UCSD-AML1 (cell line): Measurements from ENCODE around the gene PTPRA.
A peak's percentile ranks its signal among the peaks of the same experiment; 100 is the strongest.
"Not testable (repeated sequence)": the region's sequence is repeated elsewhere in the genome, so short reads cannot be mapped to it uniquely, and the experiment has no call there.

Source experiments
- DNase-seq: peaks from one replicate; lab custom pipeline; 2025; ENCODE audit not compliant: unreplicated experiment; lab: John Stamatoyannopoulos, UW

Gene PTPRA, protein sequence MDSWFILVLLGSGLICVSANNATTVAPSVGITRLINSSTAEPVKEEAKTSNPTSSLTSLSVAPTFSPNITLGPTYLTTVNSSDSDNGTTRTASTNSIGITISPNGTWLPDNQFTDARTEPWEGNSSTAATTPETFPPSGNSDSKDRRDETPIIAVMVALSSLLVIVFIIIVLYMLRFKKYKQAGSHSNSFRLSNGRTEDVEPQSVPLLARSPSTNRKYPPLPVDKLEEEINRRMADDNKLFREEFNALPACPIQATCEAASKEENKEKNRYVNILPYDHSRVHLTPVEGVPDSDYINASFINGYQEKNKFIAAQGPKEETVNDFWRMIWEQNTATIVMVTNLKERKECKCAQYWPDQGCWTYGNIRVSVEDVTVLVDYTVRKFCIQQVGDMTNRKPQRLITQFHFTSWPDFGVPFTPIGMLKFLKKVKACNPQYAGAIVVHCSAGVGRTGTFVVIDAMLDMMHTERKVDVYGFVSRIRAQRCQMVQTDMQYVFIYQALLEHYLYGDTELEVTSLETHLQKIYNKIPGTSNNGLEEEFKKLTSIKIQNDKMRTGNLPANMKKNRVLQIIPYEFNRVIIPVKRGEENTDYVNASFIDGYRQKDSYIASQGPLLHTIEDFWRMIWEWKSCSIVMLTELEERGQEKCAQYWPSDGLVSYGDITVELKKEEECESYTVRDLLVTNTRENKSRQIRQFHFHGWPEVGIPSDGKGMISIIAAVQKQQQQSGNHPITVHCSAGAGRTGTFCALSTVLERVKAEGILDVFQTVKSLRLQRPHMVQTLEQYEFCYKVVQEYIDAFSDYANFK

GRCh38 chr20:2873010-2873746 is at the start of gene PTPRA:
PTPRA (plus strand) TSS chr20:2873481; CDS start chr20:2964278, 90,797 bp downstream.
- DNase-seq: peak; percentile 94

DNA sequence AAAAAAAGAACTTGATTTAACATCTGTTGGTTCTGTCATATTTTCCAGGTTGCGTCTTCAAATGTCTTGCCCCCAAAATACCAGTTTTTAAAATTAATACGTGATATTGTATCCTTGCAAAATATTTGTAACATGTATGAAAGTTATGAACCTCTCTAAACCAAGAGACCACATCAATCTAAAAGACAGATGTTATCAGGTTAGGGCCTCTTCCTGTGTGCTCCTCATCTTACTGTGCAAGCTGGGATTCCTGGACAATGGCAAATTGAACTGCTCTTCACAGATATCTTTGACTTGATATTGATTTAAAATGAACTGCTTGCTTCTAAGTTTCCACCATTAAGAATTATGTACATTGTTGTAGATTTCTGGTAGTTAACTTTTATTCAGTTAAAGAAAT is 47.5 kb upstream of the PTPRA start:
- DNase-seq: no peak

GRCh38 chr20:2826655-2827054 is 46.6 kb upstream of the PTPRA start:
- DNase-seq: no peak

DNA sequence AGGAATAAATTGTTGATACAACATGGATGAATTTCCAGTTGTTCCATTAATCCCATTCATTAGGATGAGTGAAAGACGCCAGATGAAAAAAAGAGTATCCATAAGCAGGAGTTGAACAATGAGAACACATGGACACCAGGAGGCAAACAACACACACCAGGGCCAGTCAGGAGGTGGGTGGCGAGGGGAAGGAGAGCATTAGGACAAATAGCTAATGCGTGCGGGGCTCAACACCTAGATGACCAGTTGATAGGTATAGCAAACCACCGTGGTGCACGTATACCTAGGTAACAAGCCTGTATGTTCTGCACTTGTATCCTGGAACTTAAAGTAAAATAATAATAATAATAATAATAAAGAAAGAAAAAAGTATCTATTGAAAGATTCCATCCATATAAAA is 43.9 kb upstream of the PTPRA start:
- DNase-seq: no peak

DNA sequence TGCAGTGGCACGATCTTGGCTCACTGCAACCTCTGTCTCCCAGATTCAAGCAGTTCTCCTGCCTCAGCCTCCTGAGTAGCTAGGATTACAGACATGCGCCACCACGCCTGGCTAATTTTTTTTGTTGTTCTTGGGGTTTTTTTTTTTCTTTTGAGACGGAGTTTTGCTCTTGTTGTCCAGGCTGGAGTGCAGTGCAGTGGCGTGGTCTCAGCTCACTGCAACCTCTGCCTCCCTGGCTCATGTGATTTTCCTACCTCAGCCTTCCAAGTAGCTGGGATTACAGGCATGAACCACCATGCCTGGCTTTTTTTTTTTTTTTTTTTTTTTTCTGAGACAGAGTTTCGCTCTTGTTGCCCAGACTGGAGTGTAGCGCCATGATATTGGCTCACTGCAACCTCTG is 42.1 kb upstream of the PTPRA start:
- DNase-seq: not testable (repeated sequence)

DNA sequence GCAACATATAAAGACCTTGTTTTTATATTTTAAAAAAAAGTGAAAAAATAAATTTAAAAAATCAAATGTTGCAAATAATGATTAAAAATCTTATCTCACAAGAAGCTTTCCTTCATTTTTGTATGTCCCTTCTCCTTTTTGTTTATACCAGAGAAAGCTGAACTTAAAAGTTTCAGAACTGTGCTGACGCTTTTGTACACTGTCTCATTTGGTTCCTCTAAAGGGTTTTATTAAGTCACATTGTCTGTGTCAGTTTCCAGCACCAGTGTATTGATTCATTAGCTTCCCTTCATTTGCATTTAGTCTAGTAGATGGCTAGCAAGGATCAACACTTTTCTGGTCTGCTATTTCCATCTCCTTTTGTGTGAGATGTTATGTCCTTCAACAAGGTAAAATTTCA is 39.5 kb upstream of the PTPRA start:
- DNase-seq: no peak

GRCh38 chr20:2834401-2835110 is 38.7 kb upstream of the PTPRA start:
- DNase-seq: no peak

GRCh38 chr20:2835331-2835796 is 37.9 kb upstream of the PTPRA start:
- DNase-seq: no peak

GRCh38 chr20:2836035-2836434 is 37.2 kb upstream of the PTPRA start:
- DNase-seq: no peak

DNA sequence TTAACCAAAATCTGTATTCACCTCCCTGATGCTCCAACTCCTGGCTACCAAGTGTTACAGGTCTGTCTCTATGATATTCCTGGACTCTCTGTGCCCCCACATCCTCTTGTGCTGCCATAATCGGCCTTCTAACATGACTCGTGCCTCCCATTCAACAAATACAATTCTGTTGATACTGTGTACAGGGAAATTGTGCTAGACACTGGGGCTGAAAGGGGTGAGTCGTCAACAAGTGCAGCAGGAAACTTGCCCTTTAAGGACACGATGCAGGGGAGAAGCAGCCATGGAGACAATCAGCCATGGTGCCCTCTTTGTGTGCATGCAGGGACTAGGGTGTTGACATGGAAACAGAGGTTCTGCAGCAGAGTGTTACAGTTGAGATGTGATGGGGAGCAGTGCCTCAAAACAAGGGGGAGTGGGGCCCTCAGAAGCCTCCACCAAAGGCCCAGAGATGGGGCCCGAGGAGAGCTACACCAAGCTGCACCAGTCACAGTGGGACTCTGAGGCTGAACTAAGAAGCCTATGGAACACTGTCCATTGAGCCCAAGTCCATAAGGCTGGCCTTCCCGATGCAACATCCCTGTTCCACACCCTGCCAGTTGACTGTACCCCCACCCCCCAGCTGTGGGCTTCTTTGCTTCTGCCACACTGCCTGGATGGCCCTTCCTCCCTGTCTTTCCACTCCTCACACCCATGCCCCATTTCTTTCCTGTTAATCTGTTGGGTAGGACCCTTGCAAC is 35.9 kb upstream of the PTPRA start:
- no peak for DNase-seq

GRCh38 chr20:2838170-2838797 is 35.0 kb upstream of the PTPRA start:
- DNase-seq: no peak

DNA sequence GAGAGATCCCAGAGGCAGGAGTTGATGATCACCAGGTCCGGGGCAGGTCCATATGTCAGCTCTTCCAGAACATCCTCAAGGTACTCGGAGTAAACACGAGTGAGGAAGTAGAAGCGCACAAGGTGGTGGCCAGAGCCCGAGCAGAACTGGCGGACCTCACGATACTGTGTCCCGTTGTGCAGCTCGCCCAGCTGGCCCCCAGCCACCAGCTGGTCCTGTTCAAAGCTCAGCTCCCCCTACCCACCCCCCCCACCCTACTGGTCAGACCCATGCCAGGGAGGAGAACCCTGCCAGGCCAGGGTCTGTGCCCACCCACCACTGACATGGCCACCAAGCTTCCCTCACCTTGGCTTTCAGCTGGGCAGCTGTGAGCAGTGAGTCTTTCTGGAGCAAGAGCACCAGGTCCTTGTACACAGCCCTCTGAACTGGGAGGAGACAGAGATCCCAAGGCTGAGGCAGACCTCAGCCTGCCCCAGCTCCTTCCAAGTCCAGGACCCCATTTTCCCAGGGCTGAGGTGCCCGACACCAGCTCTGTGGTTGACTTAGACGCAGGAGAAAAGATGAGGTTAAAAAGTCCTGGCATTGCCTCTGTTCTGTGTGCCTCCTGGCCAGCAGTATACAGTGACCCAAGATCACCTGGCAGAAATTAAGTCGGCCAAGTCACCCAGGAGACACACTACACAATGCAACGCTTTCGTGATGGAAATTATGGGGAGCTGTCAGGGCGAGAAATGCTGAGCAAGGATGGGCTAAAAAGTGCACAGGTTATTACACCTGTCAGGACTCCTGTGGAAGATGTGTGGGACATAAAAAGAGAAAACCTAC is 34.2 kb upstream of the PTPRA start:
- no peak for DNase-seq

DNA sequence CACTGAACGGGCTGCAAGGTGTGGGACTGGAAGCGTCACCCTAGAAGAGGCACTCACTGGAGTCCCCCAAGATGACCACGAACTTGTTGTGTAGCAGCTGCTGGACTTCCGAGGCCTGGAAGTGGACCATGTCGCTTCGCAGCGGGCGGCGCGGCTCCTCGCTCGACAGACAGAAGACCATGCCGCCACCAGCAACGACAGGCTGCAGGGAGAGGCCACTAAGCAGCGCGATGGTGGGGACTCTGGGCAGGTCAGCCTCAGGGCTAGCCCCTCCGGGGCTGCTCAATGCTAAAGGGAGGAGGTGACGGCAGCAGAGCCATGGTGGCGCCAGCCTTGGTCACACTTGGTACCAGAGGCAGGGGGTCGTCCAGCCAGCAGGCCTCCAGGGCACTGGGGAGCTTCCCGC is 33.5 kb upstream of the PTPRA start:
- DNase-seq: no peak

- DNase-seq: peak; percentile 86
Measured at GRCh38 chr20:2840138-2840966, 32.9 kb upstream of the PTPRA start, which contains the start of the genes PCED1A and VPS16. PCED1A (minus strand) TSS chr20:2840655; CDS start chr20:2839912, 743 bp downstream. VPS16 (plus strand) TSS chr20:2840745; CDS start chr20:2840775, 30 bp downstream.

DNA sequence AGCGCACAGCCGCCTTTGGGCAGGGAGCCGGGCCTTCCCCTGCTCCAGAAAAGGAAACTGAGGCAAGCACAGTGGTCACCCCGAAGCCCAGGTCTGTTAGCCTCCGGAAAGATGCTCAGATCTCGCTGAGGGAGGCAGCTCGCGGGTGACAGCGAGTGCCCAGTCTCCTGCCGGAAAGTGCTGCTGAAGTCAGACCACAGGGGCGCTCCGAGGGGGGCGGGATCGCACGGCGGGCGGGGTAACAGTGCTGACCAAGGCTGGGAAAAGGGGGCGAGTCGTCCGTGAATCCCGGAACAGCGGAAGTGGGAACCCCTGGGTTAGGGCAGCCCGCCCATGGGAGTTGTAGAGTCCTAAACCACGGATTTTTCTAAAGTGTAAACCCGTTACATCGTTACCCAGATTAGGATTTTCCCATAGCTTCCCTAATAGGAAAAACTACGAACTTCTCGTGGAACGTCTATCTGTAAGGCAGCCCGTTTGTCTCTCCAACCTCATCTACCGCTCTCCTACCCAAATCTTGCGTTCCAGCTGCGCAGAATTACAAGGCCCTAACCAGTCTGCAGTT is 32.2 kb upstream of the PTPRA start:
- DNase-seq: peak; percentile 57

DNA sequence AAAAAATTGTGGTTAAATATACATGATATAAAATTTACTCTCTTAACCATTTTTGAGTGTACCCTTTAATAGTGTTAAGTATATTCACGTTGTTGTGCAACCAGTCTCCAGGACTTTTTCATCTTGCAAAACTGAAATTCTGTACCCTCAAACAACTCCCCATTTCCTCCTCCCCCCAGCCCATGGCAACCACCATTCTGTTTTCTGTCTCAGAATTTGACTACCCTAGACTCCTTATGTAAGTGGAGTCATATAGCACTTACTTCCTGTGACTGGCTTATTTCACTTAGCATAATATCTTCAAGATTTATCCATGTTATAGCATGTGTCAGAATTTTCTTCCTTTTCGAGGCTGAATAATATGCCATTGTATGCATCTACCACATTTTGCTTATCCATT is 27.7 kb upstream of the PTPRA start:
- no peak for DNase-seq

DNA sequence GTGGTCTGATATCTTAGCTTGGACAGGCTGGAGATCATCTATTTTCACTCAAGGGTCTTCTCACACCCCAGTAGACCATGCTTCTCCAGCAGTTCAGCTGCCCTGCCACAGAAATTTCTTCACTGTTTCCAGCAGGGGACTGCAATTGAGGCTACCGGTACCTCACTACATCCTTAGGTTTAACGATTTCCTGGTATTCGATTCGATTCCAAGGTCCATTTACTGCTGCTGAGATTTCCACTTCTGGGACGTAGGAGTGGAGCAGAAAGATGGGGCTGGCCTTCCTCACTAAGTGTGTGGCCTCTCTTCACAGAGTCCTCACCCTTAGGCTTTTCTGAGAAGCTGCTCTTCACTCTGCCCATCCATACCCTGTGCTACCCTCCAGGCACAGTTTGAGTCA is 26.6 kb upstream of the PTPRA start:
- DNase-seq: no peak
